IMR-90 (cell line): Measurements from ENCODE around the gene FGF12. TPM values are rescaled to one million over a fixed set of nuclear protein-coding genes. Genes with fewer than 3 reads are reported as not detected.

Experiments
- ATAC-seq: fragments of 200-7000 bp; cut with Tn5 transposase; 2 replicates; pipeline ENCODE4 v1.9.1; 2020; ENCODE audit warnings: low read depth, mild to moderate bottlenecking, moderate library complexity
- BruUV-seq: library from RNA; stranded (reverse); fragments of 400-500 nt; replicated peaks from 2 replicates; lab custom pipeline; 2021; lab: Mats Ljungman, UMichigan
- CTCF ChIA-PET: fragments of 300-600 bp; formaldehyde crosslinking; extraction: SDS; loops from one replicate; lab custom pipeline; 2021; ENCODE audit warnings: antibody characterized with exemption; lab: Yijun Ruan, JAX
- POLR2A ChIA-PET: fragments of 300-600 bp; sonication (Branson Sonifier 250); formaldehyde crosslinking; loops from one replicate; lab custom pipeline; 2022; ENCODE audit warnings: antibody characterized with exemption; ENCODE audit not compliant: unreplicated experiment; lab: Charles Lee
- DNase-seq: peaks from one replicate; pipeline ENCODE4 v3.0.0; 2013
- H2AFZ ChIP-seq: replicated peaks from 2 replicates; pipeline ENCODE3; 2013; ENCODE audit warnings: low read length, mild to moderate bottlenecking; ENCODE audit not compliant: poor library complexity
- H2AK5ac ChIP-seq: 2 replicates; pipeline ENCODE4 v1.6.1; 2013; ENCODE audit warnings: low read depth, low read length, inconsistent platforms
- H2AK9ac ChIP-seq: replicated peaks from 2 replicates; pipeline ENCODE3; 2013; ENCODE audit warnings: mild to moderate bottlenecking, low read depth, low read length, moderate library complexity; ENCODE audit not compliant: poor library complexity
- H2BK120ac ChIP-seq: 2 replicates; pipeline ENCODE4 v1.6.1; 2013; ENCODE audit warnings: low read depth, low read length, inconsistent platforms
- H2BK15ac ChIP-seq: 3 replicates; pipeline ENCODE4 v1.6.1; 2013; ENCODE audit warnings: low read depth, low read length, inconsistent platforms
- H2BK20ac ChIP-seq: 2 replicates; pipeline ENCODE4 v1.6.1; 2013; ENCODE audit warnings: low read depth, mild to moderate bottlenecking, inconsistent platforms, low read length, moderate library complexity
- H2BK5ac ChIP-seq: 2 replicates; pipeline ENCODE4 v1.6.1; 2013; ENCODE audit warnings: mild to moderate bottlenecking, low read depth, low read length, inconsistent platforms; ENCODE audit not compliant: poor library complexity, severe bottlenecking
- H3K14ac ChIP-seq: replicated peaks from 2 replicates; pipeline ENCODE4 v1.6.1; 2013; ENCODE audit warnings: low read depth, low read length, inconsistent platforms
- H3K18ac ChIP-seq: 2 replicates; pipeline ENCODE4 v1.6.1; 2013; ENCODE audit warnings: low read depth, low read length, control low read depth
- H3K23ac ChIP-seq: 2 replicates; pipeline ENCODE4 v1.6.1; 2013; ENCODE audit warnings: low read depth, low read length, inconsistent platforms
- H3K27ac ChIP-seq: 2 replicates; pipeline ENCODE4 v1.5.1; 2013; ENCODE audit warnings: mild to moderate bottlenecking, control low read depth, low read length; ENCODE audit not compliant: insufficient read depth
- H3K27me3 ChIP-seq: 2 replicates; pipeline ENCODE4 v1.6.1; 2013; ENCODE audit warnings: low read length; ENCODE audit not compliant: control insufficient read depth, insufficient read depth
- H3K36me3 ChIP-seq: 2 replicates; pipeline ENCODE4 v1.6.1; 2013; ENCODE audit warnings: low read length, mixed read lengths; ENCODE audit not compliant: control insufficient read depth, insufficient read depth
- H3K4ac ChIP-seq: 2 replicates; pipeline ENCODE4 v1.6.1; 2013; ENCODE audit warnings: low read depth, low read length, inconsistent platforms
- H3K4me1 ChIP-seq: 2 replicates; pipeline ENCODE4 v1.6.1; 2013; ENCODE audit warnings: low read length, mixed read lengths; ENCODE audit not compliant: control insufficient read depth, insufficient read depth
- H3K4me2 ChIP-seq: 2 replicates; pipeline ENCODE4 v1.6.1; 2013; ENCODE audit warnings: low read depth, mild to moderate bottlenecking, control low read depth, low read length, moderate library complexity
- H3K4me3 ChIP-seq: 2 replicates; pipeline ENCODE4 v1.5.1; 2013; ENCODE audit warnings: low read depth, mild to moderate bottlenecking, control low read depth, low read length, moderate library complexity; ENCODE audit not compliant: insufficient read depth
- H3K56ac ChIP-seq: 2 replicates; pipeline ENCODE4 v1.6.1; 2013; ENCODE audit warnings: low read length, inconsistent platforms; ENCODE audit not compliant: insufficient read depth; ENCODE audit errors: extremely low read depth
- H3K79me1 ChIP-seq, 2 experiments: 2 replicates each; pipeline ENCODE4 v1.6.1; 2013; ENCODE audit warnings: low read length in 2 of 2, inconsistent platforms in 1 of 2, low read depth in 1 of 2
- H3K9ac ChIP-seq: 2 replicates; pipeline ENCODE4 v1.6.1; 2013; ENCODE audit warnings: low read depth, low read length, control low read depth
- H3K9me1 ChIP-seq: 2 replicates; pipeline ENCODE4 v1.6.1; 2013; ENCODE audit warnings: low read length, inconsistent platforms; ENCODE audit not compliant: insufficient read depth
- H3K9me3 ChIP-seq: 2 replicates; pipeline ENCODE4 v1.6.1; 2013; ENCODE audit warnings: low read length; ENCODE audit not compliant: control insufficient read depth, insufficient read depth
- H4K20me1 ChIP-seq: 2 replicates; pipeline ENCODE4 v1.6.1; 2013; ENCODE audit warnings: low read length, inconsistent platforms; ENCODE audit not compliant: insufficient read depth
- H4K5ac ChIP-seq: 2 replicates; pipeline ENCODE4 v1.6.1; 2013; ENCODE audit warnings: mild to moderate bottlenecking, low read depth, low read length, control low read depth
- H4K8ac ChIP-seq, 2 experiments: 2 replicates each; pipeline ENCODE4 v1.6.1; 2013; ENCODE audit warnings: low read depth in 2 of 2, low read length in 2 of 2, control low read depth in 1 of 2, inconsistent platforms in 1 of 2
- H4K91ac ChIP-seq: 2 replicates; pipeline ENCODE4 v1.6.1; 2013; ENCODE audit warnings: low read depth, low read length, inconsistent platforms; ENCODE audit not compliant: insufficient read depth
- MXI1 ChIP-seq: IDR thresholded peaks from 2 replicates; pipeline ENCODE4 v1.6.1; 2012; ENCODE audit warnings: low read depth, mild to moderate bottlenecking, low read length, moderate library complexity, borderline replicate concordance
- WGBS, 2 experiments: methylation state at CpG; one replicate each; pipeline versions ENCODE4 v1.1.5 to v1.1.7; 2013; ENCODE audit warnings: missing lambda C conversion rate in 2 of 2; ENCODE audit not compliant: insufficient read length in 1 of 2; ENCODE audit errors: extremely low coverage in 2 of 2; 5-methylcytosine and 5-hydroxymethylcytosine counted together
- dilution Hi-C: fragments of 300-500 bp; cut with HindIII; formaldehyde crosslinking; loops from one replicate; pipeline ENCODE4 v1.14.3; 2018; ENCODE audit warnings: low sequenced_read_pairs; ENCODE audit not compliant: unreplicated experiment
- in situ Hi-C: fragments of 300-500 bp; cut with MboI; formaldehyde crosslinking; loops from 3 replicates; pipeline ENCODE4 v1.14.3; 2019; ENCODE audit warnings: low sequenced_read_pairs, inconsistent platforms, mixed read lengths
- intact Hi-C: fragments of 100-400 bp; cut with micrococcal nuclease; formaldehyde crosslinking; loops from 2 replicates; pipeline ENCODE4 v1.10.0; 2022
- polyA plus RNA-seq, 3 experiments: library from polyadenylated mRNA; depleted of rRNA; stranded (reverse); fragments of >200 nt; gene quantifications; 2 replicates each; pipeline ENCODE4 v1.2.3, GENCODE V29; 2012; ENCODE audit warnings: low replicate concordance in 1 of 3
- total RNA-seq: library from RNA; depleted of rRNA; stranded (reverse); fragments of >200 nt; gene quantifications from 2 replicates; pipeline ENCODE4 v1.2.3, GENCODE V29; 2012

Gene FGF12
- total and polyA plus RNA-seq, 2 of the 4 experiments (the other 2 are of a cell fraction), result not detected

GRCh38 chr3:192262001-192262400, 465.3 kb downstream of the FGF12 start:
- CTCF ChIA-PET, result no interaction called here
- H4K91ac ChIP-seq, result no peak overlapping the region

More at GRCh38 chr3:192262001-192262400, 465.3 kb downstream of the FGF12 start:
- H4K8ac ChIP-seq, result no peak overlapping the region
- no peak overlapping the region for H2AFZ ChIP-seq
- H4K5ac ChIP-seq, result no peak overlapping the region
- H3K9me1 ChIP-seq, result no peaks in the 10 kb centered on the region
- H2BK5ac ChIP-seq, result no peak overlapping the region
- no peak overlapping the region for H3K18ac ChIP-seq
- no peak overlapping the region for H2AK9ac ChIP-seq
- WGBS, 2 experiments, result no CpG with 5 or more reads among the region's 4 CpGs
- H3K4me2 ChIP-seq, result no peak overlapping the region
- no peak overlapping the region for H3K23ac ChIP-seq
- no peaks in the 10 kb centered on the region for H4K20me1 ChIP-seq
- H3K27me3 ChIP-seq, result no peaks in the 10 kb centered on the region
- no peak overlapping the region for H3K14ac ChIP-seq
- H3K9me3 ChIP-seq, result peaks cover 2% of the 10 kb centered on the region; the same call in 1 of the 2 replicates
- H3K79me1 ChIP-seq, result no peaks in the 10 kb centered on the region
- no TSS peak for BruUV-seq
- H2AK5ac ChIP-seq, result no peak overlapping the region
- H2BK20ac ChIP-seq, result no peak overlapping the region
- H3K4me1 ChIP-seq, result no peaks in the 10 kb centered on the region
- no peak overlapping the region for H2BK120ac ChIP-seq
- intact Hi-C loops, result no loop called here
- in situ Hi-C loops, result no loop called here
- DNase-seq, result no peak
- POLR2A ChIA-PET, result no interaction called here
- no peaks in the 10 kb centered on the region for H3K36me3 ChIP-seq
- no peak overlapping the region for H3K4ac ChIP-seq
- no peak overlapping the region for H2BK15ac ChIP-seq
- no peak overlapping the region for H3K27ac ChIP-seq
- no peak overlapping the region for H3K56ac ChIP-seq
- TF ChIP-seq MXI1, result no peak
- ATAC-seq, result no peak
- no peak overlapping the region for H3K4me3 ChIP-seq
- dilution Hi-C loops, result no loop called here
- no peak overlapping the region for H3K9ac ChIP-seq
